PC-3 (cell line): ENCODE results near the gene LARP4B. TPM values are rescaled to one million over a fixed set of nuclear protein-coding genes. Genes with fewer than 3 reads are reported as not detected.

Experiments
- ATAC-seq: fragments of 200-7000 bp; cut with Tn5 transposase; 2 replicates; pipeline ENCODE4 v1.9.1; 2020; ENCODE audit warnings: mild to moderate bottlenecking, moderate library complexity
- BruUV-seq: library from RNA; stranded (reverse); fragments of 400-500 nt; replicated peaks from 2 replicates; lab custom pipeline; 2021; lab: Mats Ljungman, UMichigan
- CTCF ChIA-PET: fragments of 300-600 bp; sonication (Branson Sonifier 250); formaldehyde crosslinking; loops from one replicate; lab custom pipeline; 2022; ENCODE audit warnings: antibody characterized with exemption; lab: Charles Lee
- POLR2A ChIA-PET: fragments of 300-600 bp; sonication (Branson Sonifier 250); formaldehyde crosslinking; loops from one replicate; lab custom pipeline; 2022; ENCODE audit warnings: antibody characterized with exemption; ENCODE audit not compliant: unreplicated experiment; lab: Charles Lee
- DNase-seq: peaks from one replicate; pipeline ENCODE4 v3.0.0-alpha.2; 2015
- H2AFZ ChIP-seq: fragments of 300-600 bp; sonication (generic); 2 replicates; pipeline ENCODE4 v1.6.0; 2016; ENCODE audit warnings: antibody characterized with exemption, low read length
- H3F3A ChIP-seq: fragments of 300-600 bp; sonication (generic); one replicate; pipeline ENCODE4 v1.6.0; 2017; ENCODE audit warnings: antibody characterized with exemption, low read length, control low read depth, mild to moderate bottlenecking; ENCODE audit not compliant: unreplicated experiment
- H3K27ac ChIP-seq: fragments of 300-600 bp; sonication (generic); 2 replicates; pipeline ENCODE4 v1.5.1; 2016; ENCODE audit warnings: mild to moderate bottlenecking, low read length
- H3K27me3 ChIP-seq: fragments of 300-600 bp; sonication (generic); 2 replicates; pipeline ENCODE4 v1.6.1; 2016; ENCODE audit warnings: low read length, mixed read lengths
- H3K36me3 ChIP-seq: fragments of 300-600 bp; sonication (generic); 2 replicates; pipeline ENCODE4 v1.6.1; 2016; ENCODE audit warnings: low read depth, mixed run types, low read length, mixed read lengths
- H3K4me1 ChIP-seq: fragments of 300-600 bp; sonication (generic); 2 replicates; pipeline ENCODE4 v1.5.1; 2016; ENCODE audit warnings: low read length; ENCODE audit not compliant: insufficient read depth
- H3K4me2 ChIP-seq: fragments of 300-600 bp; sonication (generic); 2 replicates; pipeline ENCODE4 v1.6.0; 2016; ENCODE audit warnings: low read length
- H3K4me3 ChIP-seq: fragments of 300-600 bp; sonication (generic); 2 replicates; pipeline ENCODE4 v1.5.1; 2016; ENCODE audit warnings: mild to moderate bottlenecking, low read length, mixed read lengths
- H3K79me2 ChIP-seq: fragments of 300-600 bp; sonication (generic); 2 replicates; pipeline ENCODE4 v1.6.1; 2017; ENCODE audit warnings: low read length, mixed read lengths
- H3K9ac ChIP-seq: fragments of 300-600 bp; sonication (generic); 2 replicates; pipeline ENCODE4 v1.6.0; 2016; ENCODE audit warnings: mild to moderate bottlenecking, low read length
- H3K9me2 ChIP-seq: fragments of 300-600 bp; sonication (generic); replicated peaks from 2 replicates; pipeline ENCODE4 v1.6.1; 2016; ENCODE audit warnings: mixed run types, low read length, mixed read lengths
- H3K9me3 ChIP-seq: fragments of 300-600 bp; sonication (generic); 2 replicates; pipeline ENCODE4 v1.6.1; 2016; ENCODE audit warnings: low read length, mixed read lengths
- H4K20me1 ChIP-seq: fragments of 300-600 bp; sonication (generic); 2 replicates; pipeline ENCODE4 v1.6.1; 2016; ENCODE audit warnings: low read length, mixed read lengths
- CTCF ChIP-seq: fragments of 300-600 bp; sonication (generic); conservative IDR thresholded peaks from 2 replicates; pipeline ENCODE4 v1.5.1; 2017; ENCODE audit warnings: antibody characterized with exemption, low read depth, mild to moderate bottlenecking, low read length
- EZH2 ChIP-seq: fragments of 300-600 bp; sonication (generic); IDR thresholded peaks from one replicate; pipeline ENCODE4 v1.6.1; 2017; ENCODE audit warnings: antibody characterized with exemption, mild to moderate bottlenecking, low read length; ENCODE audit not compliant: unreplicated experiment
- EZH2phosphoT487 ChIP-seq: fragments of 300-600 bp; sonication (generic); IDR thresholded peaks from 2 replicates; pipeline ENCODE4 v1.6.1; 2018; ENCODE audit warnings: mild to moderate bottlenecking, antibody characterized with exemption, low read length, borderline replicate concordance
- intact Hi-C: fragments of 100-400 bp; cut with micrococcal nuclease; formaldehyde crosslinking; loops from 2 replicates; pipeline ENCODE4 v1.9.0; 2023
- total RNA-seq: library from RNA; depleted of rRNA; stranded (reverse); fragments of >200 nt; gene quantifications from 2 replicates; pipeline ENCODE4 v1.2.3, GENCODE V29; 2014

The LARP4B gene
- total RNA-seq, 1 experiment from 2014 or later = 33.9 TPM

DNA sequence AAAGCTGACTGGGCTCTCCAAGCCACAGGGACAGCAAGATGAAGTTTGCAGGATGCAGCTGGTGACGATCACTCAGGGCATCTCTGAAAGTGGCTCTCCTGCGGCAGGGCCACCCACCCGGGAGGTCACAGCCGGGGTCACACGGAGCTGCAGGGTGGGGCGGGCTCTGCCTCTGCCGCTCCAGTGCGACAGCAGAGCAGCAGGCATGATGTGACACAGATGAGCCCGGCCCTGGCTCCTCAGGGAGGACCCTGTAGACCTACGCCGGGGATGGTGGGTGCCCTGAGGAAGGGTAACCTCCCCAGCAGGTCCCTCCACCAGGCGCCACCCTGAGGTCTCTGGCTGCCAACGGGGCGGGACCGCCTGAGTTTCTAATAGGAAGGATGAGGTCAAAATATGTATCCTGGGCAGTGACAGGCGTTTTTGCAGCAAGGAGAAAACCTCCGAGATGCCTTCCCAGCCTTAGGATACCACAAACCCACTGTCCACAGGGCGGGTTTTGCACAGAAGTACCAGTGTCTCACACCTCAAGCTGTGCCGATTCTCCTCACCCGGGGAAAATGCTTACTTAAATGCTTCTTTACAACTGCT lies 127.2 kb downstream of the LARP4B start:
- H3K27ac ChIP-seq = no peak overlapping the region
- no peaks in the 10 kb centered on the region for H3K36me3 ChIP-seq
- H2AFZ ChIP-seq = no peak overlapping the region
- DNase-seq (no peak), ATAC-seq (no peak)
- no peak overlapping the region for H3K4me3 ChIP-seq
- H3F3A ChIP-seq = no peaks in the 10 kb centered on the region
- CTCF ChIA-PET = no interaction called here
- POLR2A ChIA-PET = no interaction called here
- H3K9ac ChIP-seq = no peak overlapping the region
- no peaks in the 10 kb centered on the region for H3K27me3 ChIP-seq
- H3K9me3 ChIP-seq = no peaks in the 10 kb centered on the region
- no peak overlapping the region for H3K4me2 ChIP-seq
- TF ChIP-seq CTCF (no peak), EZH2phosphoT487 (no peak), EZH2 (no peak)
- no peaks in the 10 kb centered on the region for H3K79me2 ChIP-seq
- intact Hi-C loops = no loop called here
- H3K4me1 ChIP-seq = no peaks in the 10 kb centered on the region
- BruUV-seq = no TSS peak
- H3K9me2 ChIP-seq = no peaks in the 10 kb centered on the region
- H4K20me1 ChIP-seq = no peaks in the 10 kb centered on the region

GRCh38 chr10:803041-803741 lies 128.3 kb downstream of the LARP4B start:
- CTCF ChIA-PET = no interaction called here
- Histone ChIP-seq H3K27me3 (no peaks in the 10 kb centered on the region), H3K4me1 (no peaks in the 10 kb centered on the region), H4K20me1 (no peaks in the 10 kb centered on the region), H3K9me2 (no peaks in the 10 kb centered on the region), H3K36me3 (no peaks in the 10 kb centered on the region), H3K4me2 (no peak overlapping the region), H2AFZ (no peak overlapping the region), H3K79me2 (no peaks in the 10 kb centered on the region), H3K4me3 (no peak overlapping the region), H3K9me3 (no peaks in the 10 kb centered on the region), H3F3A (no peaks in the 10 kb centered on the region), H3K27ac (no peak overlapping the region), H3K9ac (no peak overlapping the region)
- no peak for DNase-seq
- no peak for ATAC-seq
- intact Hi-C loops = no loop called here
- no peak for TF ChIP-seq EZH2
- TF ChIP-seq CTCF = no peak
- TF ChIP-seq EZH2phosphoT487 = no peak
- POLR2A ChIA-PET = no interaction called here
- no TSS peak for BruUV-seq

DNA sequence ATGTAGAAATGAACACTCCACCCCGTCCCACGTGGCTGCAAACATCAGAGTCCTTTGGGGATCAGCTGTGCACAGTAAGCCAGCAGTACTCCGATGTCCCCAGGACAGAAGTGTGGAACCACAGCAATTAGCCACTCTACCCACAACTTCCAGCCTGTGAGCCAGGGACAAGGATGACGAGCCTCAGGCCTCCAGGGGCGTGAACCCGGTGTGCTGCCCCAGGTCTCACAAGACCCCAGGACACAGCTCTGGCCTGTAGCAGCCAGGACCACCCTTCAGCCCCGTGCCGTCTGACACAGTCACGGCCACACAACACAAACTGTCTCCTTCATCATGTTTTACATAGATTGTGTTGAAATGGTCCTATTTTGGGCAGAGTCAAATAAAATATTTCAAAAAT lies 129.0 kb downstream of the LARP4B start:
- Histone ChIP-seq H4K20me1 (no peaks in the 10 kb centered on the region), H3K9me2 (no peaks in the 10 kb centered on the region), H3K4me3 (no peak overlapping the region), H2AFZ (no peak overlapping the region), H3K79me2 (no peaks in the 10 kb centered on the region), H3F3A (no peaks in the 10 kb centered on the region), H3K27ac (no peak overlapping the region), H3K9me3 (no peaks in the 10 kb centered on the region), H3K4me1 (no peaks in the 10 kb centered on the region), H3K4me2 (no peak overlapping the region), H3K9ac (no peak overlapping the region), H3K27me3 (no peaks in the 10 kb centered on the region), H3K36me3 (no peaks in the 10 kb centered on the region)
- no peak for ATAC-seq
- TF ChIP-seq EZH2phosphoT487 (no peak), CTCF (no peak)
- ChIA-PET CTCF (no interaction called here), POLR2A (no interaction called here)
- intact Hi-C loops = no loop called here
- DNase-seq = no peak
- BruUV-seq = no TSS peak
